Kidney epithelial cell (primary cell): ENCODE results near the gene FMC1. TPM values are rescaled to one million over a fixed set of nuclear protein-coding genes. Genes with fewer than 3 reads are reported as not detected.

ENCODE experiments used
- DNase-seq: peaks from one replicate; pipeline ENCODE4 v3.0.0-alpha.2; 2010; ENCODE audit warnings: low read depth
- H3K27me3 ChIP-seq: 2 replicates; pipeline ENCODE4 v1.6.0; 2011; ENCODE audit warnings: low read length; ENCODE audit not compliant: control insufficient read depth, insufficient read depth
- H3K36me3 ChIP-seq: 2 replicates; pipeline ENCODE4 v1.5.1; 2011; ENCODE audit warnings: low read length; ENCODE audit not compliant: control insufficient read depth, insufficient read depth
- H3K4me3 ChIP-seq: 2 replicates; pipeline ENCODE4 v1.5.1; 2011; ENCODE audit warnings: low read depth, mild to moderate bottlenecking, control low read depth, low read length
- total RNA-seq: library from RNA; depleted of rRNA; stranded (reverse); fragments of >200 nt; gene quantifications from 2 replicates; pipeline ENCODE4 v1.2.3, GENCODE V29; 2015
- TF ChIP-seq, protein P1 (sequence below): IDR thresholded peaks from 2 replicates; pipeline ENCODE4 v1.5.1; 2011; ENCODE audit warnings: mild to moderate bottlenecking, moderate library complexity, low read length, control low read depth, inconsistent platforms; ENCODE audit not compliant: insufficient read depth, poor library complexity, severe bottlenecking

FMC1 gene
- total RNA-seq, 1 donor from 2014 or later, result 8.3 TPM

GRCh38 chr7:139360210-139360947, 19.2 kb downstream of the FMC1 start:
- no peaks in the 10 kb centered on the region for H3K27me3 ChIP-seq
- TF ChIP-seq, protein P1, sequence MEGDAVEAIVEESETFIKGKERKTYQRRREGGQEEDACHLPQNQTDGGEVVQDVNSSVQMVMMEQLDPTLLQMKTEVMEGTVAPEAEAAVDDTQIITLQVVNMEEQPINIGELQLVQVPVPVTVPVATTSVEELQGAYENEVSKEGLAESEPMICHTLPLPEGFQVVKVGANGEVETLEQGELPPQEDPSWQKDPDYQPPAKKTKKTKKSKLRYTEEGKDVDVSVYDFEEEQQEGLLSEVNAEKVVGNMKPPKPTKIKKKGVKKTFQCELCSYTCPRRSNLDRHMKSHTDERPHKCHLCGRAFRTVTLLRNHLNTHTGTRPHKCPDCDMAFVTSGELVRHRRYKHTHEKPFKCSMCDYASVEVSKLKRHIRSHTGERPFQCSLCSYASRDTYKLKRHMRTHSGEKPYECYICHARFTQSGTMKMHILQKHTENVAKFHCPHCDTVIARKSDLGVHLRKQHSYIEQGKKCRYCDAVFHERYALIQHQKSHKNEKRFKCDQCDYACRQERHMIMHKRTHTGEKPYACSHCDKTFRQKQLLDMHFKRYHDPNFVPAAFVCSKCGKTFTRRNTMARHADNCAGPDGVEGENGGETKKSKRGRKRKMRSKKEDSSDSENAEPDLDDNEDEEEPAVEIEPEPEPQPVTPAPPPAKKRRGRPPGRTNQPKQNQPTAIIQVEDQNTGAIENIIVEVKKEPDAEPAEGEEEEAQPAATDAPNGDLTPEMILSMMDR, result no peak
- peak; percentile 67 for DNase-seq
- H3K4me3 ChIP-seq, result peak overlapping the region; percentile 100
- no peaks in the 10 kb centered on the region for H3K36me3 ChIP-seq

- TF ChIP-seq, protein P1, result no peak
- Histone ChIP-seq H3K4me3 (peak overlapping the region; percentile 100), H3K36me3 (no peaks in the 10 kb centered on the region), H3K27me3 (no peaks in the 10 kb centered on the region)
- no peak for DNase-seq
These were observed 19.8 kb downstream of the FMC1 start for GRCh38 chr7:139360948-139361307.

DNA sequence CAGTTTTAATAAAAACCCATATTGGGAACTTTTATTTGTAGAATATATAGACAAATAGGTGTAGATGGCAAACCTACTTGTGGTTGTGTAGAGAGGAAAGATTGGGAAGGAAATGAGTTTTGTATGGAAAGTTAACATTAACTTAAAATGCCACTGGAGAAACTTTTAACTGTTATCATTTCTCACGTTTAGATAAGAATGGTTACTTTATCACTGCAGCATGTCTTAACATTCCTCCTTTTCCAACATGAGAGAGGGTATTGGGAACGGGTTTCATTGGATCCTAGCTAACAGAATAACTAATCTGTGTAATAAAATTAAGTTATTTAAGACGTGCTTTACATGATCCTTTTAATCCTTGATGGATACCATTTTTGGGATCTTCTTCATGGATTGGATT, 20.4 kb downstream of the FMC1 start:
- Histone ChIP-seq H3K4me3 (peak overlapping the region; percentile 100), H3K27me3 (no peaks in the 10 kb centered on the region), H3K36me3 (no peaks in the 10 kb centered on the region)
- TF ChIP-seq, protein P1, result no peak
- no peak for DNase-seq

GRCh38 chr7:139362302-139362701, 21.2 kb downstream of the FMC1 start:
- Histone ChIP-seq H3K36me3 (no peaks in the 10 kb centered on the region), H3K4me3 (no peak overlapping the region), H3K27me3 (no peaks in the 10 kb centered on the region)
- no peak for DNase-seq
- TF ChIP-seq, protein P1, result no peak

- Histone ChIP-seq H3K36me3 (no peaks in the 10 kb centered on the region), H3K4me3 (no peak overlapping the region), H3K27me3 (no peaks in the 10 kb centered on the region)
- DNase-seq, result no peak
- TF ChIP-seq, protein P1, result no peak
These were observed 21.8 kb downstream of the FMC1 start for GRCh38 chr7:139362981-139363380.

- Histone ChIP-seq H3K27me3 (no peaks in the 10 kb centered on the region), H3K4me3 (no peak overlapping the region), H3K36me3 (no peaks in the 10 kb centered on the region)
- no peak for DNase-seq
- TF ChIP-seq, protein P1, result no peak
These were observed 24.2 kb downstream of the FMC1 start for GRCh38 chr7:139365336-139365735.
